Neutrophil (primary cell): Measurements from ENCODE around the gene APIP.

Experiments
- H3K27ac ChIP-seq: fragments of 200-600 bp; sonication (generic); 2 replicates; pipeline ENCODE4 v1.5.1; 2016; ENCODE audit warnings: mild to moderate bottlenecking, moderate library complexity
- H3K27me3 ChIP-seq: fragments of 200-600 bp; sonication (generic); 2 replicates; pipeline ENCODE4 v1.6.0; 2016; ENCODE audit warnings: mild to moderate bottlenecking
- H3K36me3 ChIP-seq: fragments of 200-600 bp; sonication (generic); 2 replicates; pipeline ENCODE4 v1.5.1; 2017
- H3K4me1 ChIP-seq, 2 experiments: fragments of 200-600 bp in 1 of 2; sonication (generic) in 1 of 2; 1 replicate in 1 of 2; 2 replicates in 1 of 2; pipeline versions ENCODE4 v1.5.1 to v1.6.1; 2013 to 2016; ENCODE audit warnings: low read depth in 1 of 2, low read length in 1 of 2, mild to moderate bottlenecking in 1 of 2, moderate library complexity in 1 of 2; ENCODE audit not compliant: control insufficient read depth in 1 of 2, insufficient read depth in 1 of 2
- H3K4me3 ChIP-seq, 2 experiments: fragments of 200-600 bp in 1 of 2; sonication (generic) in 1 of 2; 1 replicate in 1 of 2; 2 replicates in 1 of 2; pipeline ENCODE4 v1.5.1; 2013 to 2016; ENCODE audit warnings: low read depth in 1 of 2, low read length in 1 of 2, mild to moderate bottlenecking in 1 of 2, moderate library complexity in 1 of 2
- H3K9me3 ChIP-seq: fragments of 200-600 bp; sonication (generic); 2 replicates; pipeline ENCODE4 v1.5.1; 2016
- CTCF ChIP-seq: fragments of 200-600 bp; sonication (generic); IDR thresholded peaks from 2 replicates; pipeline ENCODE4 v1.5.1; 2016; ENCODE audit warnings: antibody characterized with exemption

Gene APIP

GRCh38 chr11:34857463-34857862 is 58.7 kb downstream of the APIP start:
- H3K9me3 ChIP-seq = no peaks in the 10 kb centered on the region
- no peak overlapping the region for H3K27ac ChIP-seq
- no peak for TF ChIP-seq CTCF
- no peaks in the 10 kb centered on the region for H3K4me1 ChIP-seq
- H3K36me3 ChIP-seq = no peaks in the 10 kb centered on the region
- no peak overlapping the region for H3K4me3 ChIP-seq
- no peaks in the 10 kb centered on the region for H3K27me3 ChIP-seq

GRCh38 chr11:34856251-34856650 is 59.9 kb downstream of the APIP start:
- Histone ChIP-seq H3K9me3 (no peaks in the 10 kb centered on the region), H3K27ac (no peak overlapping the region), H3K27me3 (no peaks in the 10 kb centered on the region), H3K4me1 (no peaks in the 10 kb centered on the region), H3K4me3 (no peak overlapping the region), H3K36me3 (no peaks in the 10 kb centered on the region)
- no peak for TF ChIP-seq CTCF

GRCh38 chr11:34855754-34856095 is 60.5 kb downstream of the APIP start:
- TF ChIP-seq CTCF = no peak
- no peaks in the 10 kb centered on the region for H3K4me1 ChIP-seq
- no peak overlapping the region for H3K27ac ChIP-seq
- H3K36me3 ChIP-seq = no peaks in the 10 kb centered on the region
- no peak overlapping the region for H3K4me3 ChIP-seq
- no peaks in the 10 kb centered on the region for H3K27me3 ChIP-seq
- H3K9me3 ChIP-seq = no peaks in the 10 kb centered on the region

- H3K36me3 ChIP-seq = no peaks in the 10 kb centered on the region
- no peak overlapping the region for H3K27ac ChIP-seq
- H3K4me3 ChIP-seq = no peak overlapping the region
- TF ChIP-seq CTCF = no peak
- no peaks in the 10 kb centered on the region for H3K9me3 ChIP-seq
- no peaks in the 10 kb centered on the region for H3K4me1 ChIP-seq
- no peaks in the 10 kb centered on the region for H3K27me3 ChIP-seq
These were observed 61.0 kb downstream of the APIP start for GRCh38 chr11:34855021-34855753.

- no peaks in the 10 kb centered on the region for H3K9me3 ChIP-seq
- TF ChIP-seq CTCF = no peak
- H3K27me3 ChIP-seq = peaks cover 4% of the 10 kb centered on the region
- no peak overlapping the region for H3K4me3 ChIP-seq
- H3K36me3 ChIP-seq = no peaks in the 10 kb centered on the region
- no peaks in the 10 kb centered on the region for H3K4me1 ChIP-seq
- H3K27ac ChIP-seq = no peak overlapping the region
These were observed 64.3 kb downstream of the APIP start for GRCh38 chr11:34851916-34852315.
